Gastroesophageal sphincter (tissue), 3 donors: ENCODE data around the gene SREBF2.

Experiments used
- CTCF ChIP-seq, 4 experiments: fragments of 200-600 bp in 2 of 4; fragments of 450-650 bp in 2 of 4; sonication (generic) in 1 of 4; IDR thresholded peaks; one replicate each; pipeline ENCODE4 v1.5.1; 2017 to 2019; ENCODE audit warnings: antibody characterized with exemption in 4 of 4, mild to moderate bottlenecking in 2 of 4, moderate library complexity in 2 of 4
- EP300 ChIP-seq: sonication (generic); formaldehyde crosslinking; IDR thresholded peaks from one replicate; pipeline ENCODE4 v1.6.1; 2017; ENCODE audit warnings: antibody characterized with exemption, mild to moderate bottlenecking
- POLR2A ChIP-seq, 2 donors: fragments of 450-650 bp; IDR thresholded peaks; one replicate each; pipeline ENCODE4 v1.6.1; 2017; ENCODE audit warnings: antibody characterized with exemption in 2 of 2, mild to moderate bottlenecking in 2 of 2, moderate library complexity in 1 of 2

- TF ChIP-seq CTCF (IDR thresholded peaks at IDR 0.05) (no peak), EP300 (no peak), POLR2A (IDR thresholded peaks at IDR 0.05) (no peak)
Observed at GRCh38 chr22:41816871-41817270, 16.0 kb upstream of the SREBF2 start.
